Measurements from ENCODE around the gene OPHN1.
A peak's percentile ranks its signal among the peaks of the same experiment; 100 is the strongest.
"Not testable (repeated sequence)": the region's sequence is repeated elsewhere in the genome, so short reads cannot be mapped to it uniquely, and the experiment has no call there.

OPHN1 gene

DNA sequence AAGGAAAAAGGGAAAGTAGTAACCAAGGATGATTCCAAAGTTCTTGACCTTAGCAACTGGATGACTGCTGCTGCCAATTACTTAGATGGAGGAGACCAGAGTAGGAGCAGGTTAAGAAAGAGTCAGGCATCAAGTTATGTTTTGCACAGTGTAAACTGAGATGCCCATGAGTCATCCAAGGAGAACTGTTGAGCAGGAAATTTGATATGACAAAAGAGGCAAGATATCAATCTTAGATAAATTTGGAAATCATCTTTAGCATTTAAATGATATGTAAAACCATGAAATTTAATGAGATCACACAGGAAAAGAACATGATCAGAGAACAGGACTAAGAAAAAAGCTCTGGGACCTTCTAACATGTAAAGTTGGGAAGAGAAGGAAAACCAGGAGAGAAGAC is 361.3 kb downstream of the OPHN1 start:
- DNase-seq (ENCODE audit: low read depth in 3 of 3) = no peak

DNA sequence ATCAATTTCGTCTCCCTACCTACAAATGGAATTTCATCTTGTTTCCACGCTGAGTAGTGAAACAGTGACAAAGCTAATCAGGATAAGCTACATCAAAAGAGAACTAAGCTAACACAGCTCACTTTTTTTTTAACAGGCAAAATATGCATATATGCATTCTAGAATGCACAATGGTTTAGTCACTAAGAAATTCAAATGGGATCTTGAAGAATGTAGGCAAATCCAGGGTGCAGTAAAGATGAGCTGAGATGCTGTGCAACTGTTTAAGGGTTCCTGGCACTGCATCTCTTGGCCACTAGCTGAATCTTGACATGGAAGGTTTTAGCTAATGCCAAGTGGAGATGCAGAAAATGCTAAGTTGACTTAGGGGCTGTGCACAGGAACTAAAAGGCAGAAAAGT is 363.2 kb downstream of the OPHN1 start:
- not testable (repeated sequence) for DNase-seq (ENCODE audit: low read depth in 3 of 3)

DNA sequence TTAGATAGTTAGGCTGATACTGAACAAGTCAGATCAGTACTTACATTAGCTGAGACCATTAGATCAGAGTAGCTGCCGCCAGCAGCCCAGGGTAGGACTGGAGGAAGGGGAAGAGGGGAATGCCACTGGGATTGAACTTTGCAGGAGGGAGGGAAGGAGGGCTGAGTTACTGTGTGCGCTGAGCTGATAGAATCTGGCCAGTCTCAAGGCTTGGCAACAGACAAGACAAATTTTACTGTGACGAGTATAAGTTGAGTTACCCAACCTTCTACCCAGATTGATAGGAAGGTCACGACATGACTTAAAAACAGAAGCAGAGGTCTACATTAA is 372.1 kb downstream of the OPHN1 start:
- DNase-seq (ENCODE audit: low read depth in 3 of 3) = no peak

- DNase-seq (ENCODE audit: low read depth in 3 of 3) = no peak
Observed at GRCh38 chrX:68060506-68061205, 372.6 kb downstream of the OPHN1 start.

- no peak for DNase-seq (ENCODE audit: low read depth in 3 of 3)
Observed at GRCh38 chrX:68059469-68059868, 373.8 kb downstream of the OPHN1 start.

DNA sequence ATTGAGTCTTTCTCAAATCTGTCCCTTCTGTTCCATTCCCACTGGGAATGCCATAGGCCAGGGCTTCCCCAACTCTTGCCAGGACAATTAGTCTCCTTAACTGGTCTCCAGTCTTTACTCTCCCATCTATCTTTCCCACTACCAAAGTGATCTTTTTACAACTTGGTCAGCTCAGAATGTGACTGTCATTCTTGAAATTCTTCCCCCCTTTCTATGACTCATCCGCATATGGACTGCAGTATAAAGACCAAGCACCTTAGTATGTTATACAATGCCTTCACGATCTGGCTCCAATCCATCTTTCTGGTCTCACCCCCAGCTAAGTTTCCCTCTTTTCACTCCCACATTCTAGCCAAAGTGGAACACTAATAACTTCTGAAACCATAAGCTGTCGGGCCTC is 383.8 kb downstream of the OPHN1 start:
- DNase-seq (ENCODE audit: low read depth in 3 of 3) = no peak

DNA sequence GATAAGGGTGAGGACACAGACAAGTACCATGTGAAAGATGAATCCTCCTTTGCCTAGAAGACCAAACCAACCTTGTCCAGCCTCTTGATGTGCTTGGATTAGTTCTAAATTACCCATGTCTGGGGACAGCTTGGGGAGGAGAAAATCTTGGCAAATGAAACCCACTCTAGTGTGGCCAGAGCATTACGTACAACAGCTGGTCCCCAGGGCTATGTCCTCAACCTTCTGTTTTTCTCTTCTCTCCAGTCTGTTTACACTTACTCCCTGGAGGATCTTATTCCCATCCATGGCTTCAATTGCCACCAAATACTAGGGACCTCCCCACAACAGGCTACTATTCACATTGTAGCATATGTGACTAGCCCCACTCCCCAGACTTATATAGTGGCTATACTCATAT is 384.5 kb downstream of the OPHN1 start:
- no peak for DNase-seq (ENCODE audit: low read depth in 3 of 3)

- no peak for DNase-seq (ENCODE audit: low read depth in 3 of 3)
Observed at GRCh38 chrX:68045008-68045577, 388.2 kb downstream of the OPHN1 start.

- DNase-seq (ENCODE audit: low read depth in 3 of 3) = no peak
Observed at GRCh38 chrX:68043713-68044438, 389.4 kb downstream of the OPHN1 start.

DNA sequence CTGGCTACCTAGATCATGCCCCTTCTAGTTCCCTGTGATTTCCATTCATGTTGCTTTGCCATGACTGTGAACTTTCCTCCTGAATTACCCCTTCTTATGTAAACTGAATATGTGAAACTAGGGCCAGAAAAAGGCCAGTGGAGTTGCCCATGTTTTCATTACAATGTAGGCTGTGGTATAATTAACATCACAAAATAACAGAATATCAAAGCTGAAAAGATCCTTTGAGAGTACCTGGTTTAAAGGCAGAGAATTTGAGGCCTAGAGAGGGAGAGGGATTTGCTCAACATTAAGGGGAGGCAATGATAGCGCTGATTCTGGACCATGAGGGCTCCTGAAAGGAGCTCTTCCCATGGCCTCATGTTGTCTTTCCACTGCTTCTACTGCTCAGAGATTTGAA is 392.2 kb downstream of the OPHN1 start:
- DNase-seq (ENCODE audit: low read depth in 3 of 3) = no peak

GRCh38 chrX:68018248-68019203 is 414.8 kb downstream of the OPHN1 start:
- peak in 1 of 3 experiments; percentile 1 for DNase-seq (ENCODE audit: low read depth in 3 of 3)

DNA sequence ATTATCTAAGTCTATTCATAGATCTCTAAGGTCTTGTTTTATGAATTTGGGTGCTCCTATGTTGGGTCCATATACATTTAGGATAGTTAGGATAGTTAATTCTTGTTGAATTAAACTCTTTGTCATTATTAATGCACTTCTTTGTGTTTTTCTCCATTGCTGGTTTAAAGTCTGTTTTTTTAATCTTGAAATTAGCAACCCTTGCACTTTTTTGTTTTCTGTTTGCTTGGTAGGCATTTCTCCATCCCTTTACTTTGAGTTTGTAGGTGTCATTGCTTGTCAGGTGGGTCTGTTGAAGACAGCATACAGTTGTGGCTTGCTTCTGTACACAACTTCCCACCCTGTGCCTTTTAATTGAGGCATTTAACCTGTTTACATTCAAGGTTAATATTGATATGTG is 434.8 kb downstream of the OPHN1 start:
- DNase-seq (ENCODE audit: low read depth in 3 of 3) = no peak

Data from stimulated activated CD4-positive, alpha-beta T cell treated with anti-CD3 and anti-CD28 coated beads, TNF-alpha, amount 100 ng/mL, for 24 hours (primary cell).